Cardiac fibroblast (primary cell): ENCODE data around the gene KCNIP4.

ENCODE experiments used
- DNase-seq, 2 donors: peaks; one replicate each; pipeline versions ENCODE4 v3.0.0 to v3.0.0-alpha.2; 2010; ENCODE audit warnings: low read depth in 2 of 2
- H3K4me3 ChIP-seq, 2 donors: replicated peaks in 1 of 2; 1 replicate in 1 of 2; 2 replicates in 1 of 2; pipeline ENCODE4 v1.5.1; 2011; ENCODE audit warnings: low read depth in 2 of 2, low read length in 2 of 2, mild to moderate bottlenecking in 2 of 2, moderate library complexity in 1 of 2
- TF ChIP-seq, protein P1 (sequence below): IDR thresholded peaks from one replicate; pipeline ENCODE4 v1.5.1; 2011; ENCODE audit warnings: low read depth, mild to moderate bottlenecking, low read length, inconsistent platforms

The KCNIP4 gene

DNA sequence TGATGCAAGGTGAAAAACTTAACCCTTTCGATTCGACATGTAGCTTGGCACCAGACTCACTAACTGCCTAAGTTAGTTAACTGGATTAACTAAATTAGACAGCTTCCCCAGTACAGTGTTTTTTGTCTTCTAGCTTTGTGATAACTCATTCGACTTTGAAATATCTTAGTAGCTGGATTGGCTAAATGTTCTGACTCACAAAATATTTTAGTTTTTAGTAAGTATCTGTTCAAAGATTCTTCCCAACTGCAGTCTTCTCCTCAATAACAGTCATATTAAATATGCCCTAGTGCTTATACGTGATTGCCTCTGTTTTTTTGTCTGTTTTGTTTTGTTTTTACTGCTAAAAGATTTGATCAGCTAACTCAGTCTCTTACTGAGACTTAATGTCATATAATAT is 102.9 kb downstream of the KCNIP4 start:
- no peak overlapping the region for H3K4me3 ChIP-seq
- peak in 1 of 2 donors; percentile 40 for DNase-seq
- TF ChIP-seq, protein P1, sequence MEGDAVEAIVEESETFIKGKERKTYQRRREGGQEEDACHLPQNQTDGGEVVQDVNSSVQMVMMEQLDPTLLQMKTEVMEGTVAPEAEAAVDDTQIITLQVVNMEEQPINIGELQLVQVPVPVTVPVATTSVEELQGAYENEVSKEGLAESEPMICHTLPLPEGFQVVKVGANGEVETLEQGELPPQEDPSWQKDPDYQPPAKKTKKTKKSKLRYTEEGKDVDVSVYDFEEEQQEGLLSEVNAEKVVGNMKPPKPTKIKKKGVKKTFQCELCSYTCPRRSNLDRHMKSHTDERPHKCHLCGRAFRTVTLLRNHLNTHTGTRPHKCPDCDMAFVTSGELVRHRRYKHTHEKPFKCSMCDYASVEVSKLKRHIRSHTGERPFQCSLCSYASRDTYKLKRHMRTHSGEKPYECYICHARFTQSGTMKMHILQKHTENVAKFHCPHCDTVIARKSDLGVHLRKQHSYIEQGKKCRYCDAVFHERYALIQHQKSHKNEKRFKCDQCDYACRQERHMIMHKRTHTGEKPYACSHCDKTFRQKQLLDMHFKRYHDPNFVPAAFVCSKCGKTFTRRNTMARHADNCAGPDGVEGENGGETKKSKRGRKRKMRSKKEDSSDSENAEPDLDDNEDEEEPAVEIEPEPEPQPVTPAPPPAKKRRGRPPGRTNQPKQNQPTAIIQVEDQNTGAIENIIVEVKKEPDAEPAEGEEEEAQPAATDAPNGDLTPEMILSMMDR: no peak

DNA sequence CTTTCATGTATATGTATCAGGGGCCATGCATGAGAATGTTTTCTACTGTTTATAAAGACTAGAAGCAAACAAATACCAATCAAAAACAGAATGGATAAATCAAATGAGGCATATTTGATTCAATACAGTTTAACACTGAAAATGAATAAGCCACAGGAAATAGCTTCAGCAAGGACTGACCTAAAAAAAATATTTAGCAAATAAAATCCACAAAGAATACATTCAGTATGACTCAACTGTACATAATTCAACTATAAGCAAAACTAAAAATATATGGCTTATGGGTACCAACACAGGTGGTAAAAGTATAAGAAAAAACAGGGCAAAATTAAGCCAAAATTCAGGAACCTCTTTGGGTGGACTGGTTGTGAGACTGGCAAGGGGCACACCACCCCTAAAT is 112.9 kb downstream of the KCNIP4 start:
- peak in 1 of 2 donors; percentile 27 for DNase-seq
- TF ChIP-seq, protein P1: no peak
- H3K4me3 ChIP-seq: no peak overlapping the region

DNA sequence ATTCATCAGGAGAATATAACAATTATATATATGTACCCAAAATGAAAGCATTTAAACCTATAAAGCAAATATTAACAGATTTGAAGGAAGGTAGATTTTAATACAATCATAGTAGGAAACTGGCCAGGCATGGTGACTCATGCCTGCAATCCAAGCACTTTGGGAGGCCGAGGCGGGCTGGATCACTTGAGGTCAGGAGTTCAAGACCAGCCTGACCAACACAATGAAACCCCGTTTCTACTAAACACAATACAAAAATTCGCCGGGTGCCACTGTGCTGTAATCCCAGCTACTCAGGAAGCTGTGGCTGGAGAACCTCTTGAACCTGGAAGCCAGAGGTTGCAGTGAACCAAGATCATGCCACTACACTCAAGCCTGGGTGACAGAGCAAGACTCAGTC is 118.3 kb downstream of the KCNIP4 start:
- no peak overlapping the region for H3K4me3 ChIP-seq
- peak in 1 of 2 donors; percentile 39 for DNase-seq
- TF ChIP-seq, protein P1: no peak

DNA sequence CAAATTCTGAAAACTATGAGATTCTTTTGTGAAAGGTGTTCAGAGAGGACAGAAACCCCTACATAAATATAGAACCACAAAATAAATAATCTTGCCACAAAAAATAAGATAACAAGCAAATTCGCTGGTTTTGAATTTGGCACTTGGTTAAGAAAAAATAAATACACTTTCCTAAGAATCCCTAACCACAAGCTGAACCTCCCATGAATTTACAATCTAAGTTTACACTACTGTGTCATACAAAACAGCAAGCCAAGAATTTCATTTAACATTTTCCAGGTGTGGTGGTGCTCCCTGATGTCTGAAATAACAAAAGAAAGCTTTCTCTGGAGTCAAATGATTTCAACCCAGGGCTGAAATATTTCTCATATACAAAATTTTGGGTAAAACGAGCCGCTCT is 121.0 kb downstream of the KCNIP4 start:
- H3K4me3 ChIP-seq: no peak overlapping the region
- TF ChIP-seq, protein P1: no peak
- peak in 1 of 2 donors; percentile 4 for DNase-seq

DNA sequence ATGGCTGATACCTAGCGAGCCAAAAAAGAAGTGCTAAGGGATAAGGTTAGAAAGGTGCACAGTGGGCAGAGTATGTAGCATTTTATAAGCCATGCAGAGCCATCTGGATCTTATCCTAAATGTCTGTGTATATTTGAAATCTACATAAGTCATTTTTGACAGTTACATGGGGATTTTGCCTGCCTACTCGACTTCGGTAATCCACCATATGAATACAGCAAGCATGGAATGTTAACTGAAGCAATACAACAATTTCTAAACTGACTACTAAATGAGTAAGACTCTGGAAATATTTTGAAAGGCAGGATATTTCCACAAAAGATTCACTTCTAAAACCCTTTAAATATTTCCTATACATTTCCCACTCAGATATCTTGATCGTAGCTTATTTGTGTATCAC is 122.5 kb downstream of the KCNIP4 start:
- DNase-seq: no peak
- TF ChIP-seq, protein P1: no peak
- H3K4me3 ChIP-seq: no peak overlapping the region

DNA sequence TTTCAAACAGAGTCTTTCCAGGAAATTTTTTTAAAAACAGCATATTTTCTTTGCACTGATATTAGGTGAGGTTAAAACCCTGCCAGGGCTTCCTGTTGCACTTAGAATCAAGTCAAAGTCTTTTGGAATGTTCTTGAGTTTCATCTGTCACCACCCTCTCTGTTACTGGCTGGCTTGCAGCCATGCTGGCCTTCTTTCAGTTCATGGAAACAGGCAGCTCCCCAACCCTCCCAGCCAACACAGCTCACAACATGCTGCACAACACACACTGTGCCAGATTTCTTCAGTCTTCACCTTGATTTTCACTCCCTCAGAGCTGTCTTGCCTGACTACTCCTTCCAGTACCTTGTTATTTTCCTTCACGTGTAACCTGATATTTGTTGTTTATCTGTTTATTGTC is 129.5 kb downstream of the KCNIP4 start:
- TF ChIP-seq, protein P1: no peak
- H3K4me3 ChIP-seq: no peak overlapping the region
- peak; percentile 16 to 78 for DNase-seq

DNA sequence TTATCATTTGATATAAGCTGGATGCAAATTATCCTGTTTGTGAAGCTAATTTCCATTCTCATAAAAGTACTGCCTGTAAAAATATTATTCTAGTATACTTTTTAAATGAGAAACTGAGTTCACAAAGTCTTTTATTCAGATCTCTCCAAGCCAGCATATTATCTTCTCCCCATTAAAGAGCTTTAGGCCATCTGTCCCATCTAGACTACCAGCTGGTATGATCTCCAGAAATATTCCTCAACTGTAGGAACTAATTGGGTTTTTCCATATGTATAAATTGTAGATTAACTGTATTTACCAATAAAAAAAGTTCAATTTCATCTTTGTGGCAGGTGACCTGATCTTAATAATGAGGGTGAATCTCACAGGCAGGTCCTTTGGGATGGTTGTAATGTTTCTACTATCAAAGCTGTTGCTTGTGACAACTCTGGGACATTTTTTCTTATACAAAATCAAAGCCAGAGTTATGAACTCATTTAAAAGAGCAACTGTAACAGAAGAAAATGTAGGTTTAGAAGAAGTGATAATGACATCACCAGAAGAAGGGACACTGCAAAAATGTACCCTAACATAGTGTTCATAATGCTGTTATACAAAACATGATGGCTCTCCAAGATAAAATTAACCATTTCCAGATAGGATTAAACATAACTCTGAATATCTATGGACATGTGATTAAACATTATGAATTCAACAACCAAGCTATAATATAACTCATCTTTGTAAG is 132.8 kb downstream of the KCNIP4 start:
- no peak for DNase-seq
- TF ChIP-seq, protein P1: no peak
- no peak overlapping the region for H3K4me3 ChIP-seq
